Ovary (tissue), 3 donors: ENCODE measurements around the gene CAMTA1.

Experiments
- CTCF ChIP-seq, 3 donors: fragments of 450-650 bp in 2 of 3; fragments of 200-600 bp in 1 of 3; IDR thresholded peaks; one replicate each; pipeline versions ENCODE4 v1.5.1 to v1.8.0; 2016 to 2022; ENCODE audit warnings: antibody characterized with exemption in 3 of 3, mild to moderate bottlenecking in 1 of 3
- EP300 ChIP-seq: sonication (generic); formaldehyde crosslinking; IDR thresholded peaks from one replicate; pipeline ENCODE4 v1.6.1; 2017; ENCODE audit warnings: antibody characterized with exemption
- POLR2A ChIP-seq: fragments of 450-650 bp; IDR thresholded peaks from one replicate; pipeline ENCODE4 v1.6.1; 2017; ENCODE audit warnings: antibody characterized with exemption, mild to moderate bottlenecking, moderate library complexity
- donor health status: DM: no; HTN: no; CAD: no.

- TF ChIP-seq CTCF (IDR thresholded peaks at IDR 0.05) (no peak), EP300 (no peak), POLR2A (no peak)
Measured at GRCh38 chr1:7079637-7080036, 294.4 kb downstream of the CAMTA1 start.
